ENCODE results near the gene GIPR. TPM values are rescaled to one million over a fixed set of nuclear protein-coding genes. Genes with fewer than 3 reads are reported as not detected.
A peak's percentile ranks its signal among the peaks of the same experiment; 100 is the strongest.
"Not testable (repeated sequence)": the region's sequence is repeated elsewhere in the genome, so short reads cannot be mapped to it uniquely, and the experiment has no call there.

The GIPR gene
- total and polyA plus RNA-seq, 11 donors = 0.64 to 8.1 (median 4.8) TPM

- no peaks in the 10 kb centered on the region for H3K9me3 ChIP-seq
- 1 to 2% (median 2%) methylated on average over 24 of the region's 24 CpGs for WGBS, 4 donors
- DNase-seq = no peak
- intact Hi-C loops (cut with DNase I) = loop anchor here in 8 of 10 donors (1.0 to 10.0 kb wide), 8 partner anchors 14 to 76 kb away; partner anchors contain the start of genes SIX5 (in 6 of the 8), QPCTL (in 4 of the 8), DMWD (in 1 of the 8) and FBXO46 (in 1 of the 8)
- no peaks in the 10 kb centered on the region for H3K27me3 ChIP-seq
- ATAC-seq = no peak
- peak overlapping the region; percentile 67 to 96 (median 93) for H3K27ac ChIP-seq
- H3K4me1 ChIP-seq = peaks cover 0 to 29% (median 16%) of the 10 kb centered on the region in 12 donors
- peaks cover 0 to 31% (median 17%) of the 10 kb centered on the region in 9 donors for H3K36me3 ChIP-seq
- peak overlapping the region; percentile 47 to 77 (median 68) for H3K4me3 ChIP-seq
- TF ChIP-seq CTCF (IDR thresholded peaks at IDR 0.05) (no peak), POLR2A (IDR thresholded peaks at IDR 0.05) (no peak)
These were observed 48.5 kb downstream of the GIPR start for GRCh38 chr19:45716359-45717130.

GRCh38 chr19:45717131-45717982, 49.3 kb downstream of the GIPR start:
- no peaks in the 10 kb centered on the region for H3K9me3 ChIP-seq
- intact Hi-C loops (cut with DNase I) = loop anchor here in 8 of 10 donors (1.0 to 10.0 kb wide), 8 partner anchors 13 to 75 kb away; partner anchors contain the start of genes SIX5 (in 6 of the 8), QPCTL (in 4 of the 8), DMWD (in 1 of the 8) and FBXO46 (in 1 of the 8)
- H3K4me3 ChIP-seq = peak overlapping the region; percentile 47 to 77 (median 68)
- 0% methylated on average over 39 to 51 of the region's 51 CpGs for WGBS, 4 donors
- H3K27ac ChIP-seq = peak overlapping the region; percentile 78 to 96 (median 94)
- H3K27me3 ChIP-seq = no peaks in the 10 kb centered on the region
- H3K4me1 ChIP-seq = peaks cover 0 to 38% (median 16%) of the 10 kb centered on the region in 12 donors
- peaks cover 0 to 25% (median 9%) of the 10 kb centered on the region in 9 donors for H3K36me3 ChIP-seq
- TF ChIP-seq CTCF (IDR thresholded peaks at IDR 0.05) (peak in 7 of 12 donors; percentile 8 to 38 (median 19)), POLR2A (IDR thresholded peaks at IDR 0.05) (peak in 1 of 2 donors; percentile 43)
- DNase-seq (peak; percentile 99 to 100 (median 99)), ATAC-seq (peak; percentile 97 to 98 (median 98))

- 37 to 52% (median 46%) methylated on average over 8 to 12 of the region's 12 CpGs for WGBS, 4 donors
These were observed 50.1 kb downstream of the GIPR start for GRCh38 chr19:45717983-45718650.

GRCh38 chr19:45720065-45720464, 52.0 kb downstream of the GIPR start:
- not testable (repeated sequence) for ATAC-seq
- intact Hi-C loops (cut with DNase I) = loop anchor here in 1 of 10 donors (5.0 kb wide), 1 partner anchor 42 kb away; no protein-coding TSS in a partner anchor

More at GRCh38 chr19:45717983-45718650, 50.1 kb downstream of the GIPR start:
- peak overlapping the region; percentile 78 to 96 (median 94) for H3K27ac ChIP-seq
- H3K4me1 ChIP-seq = peaks cover 0 to 43% (median 16%) of the 10 kb centered on the region in 12 donors
- intact Hi-C loops (cut with DNase I) = loop anchor here in 8 of 10 donors (1.0 to 10.0 kb wide), 8 partner anchors 13 to 75 kb away; partner anchors contain the start of genes SIX5 (in 6 of the 8), QPCTL (in 4 of the 8), DMWD (in 1 of the 8) and FBXO46 (in 1 of the 8)
- H3K4me3 ChIP-seq = peak overlapping the region; percentile 14 to 77 (median 68)
- DNase-seq (no peak), ATAC-seq (peak in 2 of 4 donors; percentile 0 to 1)
- H3K36me3 ChIP-seq = peaks cover 0 to 22% (median 5%) of the 10 kb centered on the region in 9 donors
- H3K9me3 ChIP-seq = no peaks in the 10 kb centered on the region
- no peak for TF ChIP-seq POLR2A (IDR thresholded peaks at IDR 0.05)
- no peak for TF ChIP-seq CTCF (IDR thresholded peaks at IDR 0.05)
- H3K27me3 ChIP-seq = no peaks in the 10 kb centered on the region

GRCh38 chr19:45728683-45729082, 60.7 kb downstream of the GIPR start:
- H3K9me3 ChIP-seq; DNase-seq; intact Hi-C loops (cut with DNase I); H3K27me3 ChIP-seq; ATAC-seq; H3K27ac ChIP-seq; H3K36me3 ChIP-seq: not testable (repeated sequence)
- H3K4me3 ChIP-seq = peak overlapping the region in 1 of 12 donors; percentile 92
- 94 to 97% (median 95%) methylated on average over 18 of the region's 18 CpGs for WGBS, 4 donors
- H3K4me1 ChIP-seq = peaks cover 0 to 22% (median 12%) of the 10 kb centered on the region in 12 donors

More at GRCh38 chr19:45720065-45720464, 52.0 kb downstream of the GIPR start:
- H3K36me3 ChIP-seq = peaks cover 0 to 26% (median 7%) of the 10 kb centered on the region in 9 donors
- H3K4me1 ChIP-seq = peaks cover 0 to 40% (median 16%) of the 10 kb centered on the region in 12 donors
- 95 to 98% (median 98%) methylated on average over 11 of the region's 11 CpGs for WGBS, 4 donors
- not testable (repeated sequence) for H3K4me3 ChIP-seq, H3K27me3 ChIP-seq, H3K9me3 ChIP-seq, H3K27ac ChIP-seq, DNase-seq

All from heart left ventricle (tissue), 16 donors.